Duodenal mucosa (tissue), 2 donors: ENCODE data around the gene AFAP1L1.

ENCODE experiments used
- H3K27ac ChIP-seq: one replicate; pipeline ENCODE4 v1.7.0; 2013; ENCODE audit warnings: low read depth, low read length
- H3K27me3 ChIP-seq, 2 donors: one replicate each; pipeline ENCODE4 v1.7.0; 2013; ENCODE audit warnings: low read length in 2 of 2, control low read depth in 1 of 2; ENCODE audit not compliant: insufficient read depth in 2 of 2, control insufficient read depth in 1 of 2
- H3K36me3 ChIP-seq, 2 donors: one replicate each; pipeline ENCODE4 v1.7.0; 2013; ENCODE audit warnings: low read length in 2 of 2, control low read depth in 1 of 2; ENCODE audit not compliant: insufficient read depth in 2 of 2, control insufficient read depth in 1 of 2
- H3K4me1 ChIP-seq, 2 donors: one replicate each; pipeline ENCODE4 v1.7.0; 2013; ENCODE audit warnings: low read length in 2 of 2, control low read depth in 1 of 2; ENCODE audit not compliant: insufficient read depth in 2 of 2, control insufficient read depth in 1 of 2
- H3K4me3 ChIP-seq, 2 donors: one replicate each; pipeline ENCODE4 v1.7.0; 2013; ENCODE audit warnings: low read length in 2 of 2, low read depth in 1 of 2
- H3K9ac ChIP-seq, 2 donors: one replicate each; pipeline ENCODE4 v1.7.0; 2013; ENCODE audit warnings: low read length in 2 of 2, low read depth in 1 of 2
- H3K9me3 ChIP-seq, 2 donors: one replicate each; pipeline ENCODE4 v1.7.0; 2013; ENCODE audit warnings: low read length in 2 of 2, control low read depth in 1 of 2; ENCODE audit not compliant: control insufficient read depth in 1 of 2

Gene AFAP1L1

GRCh38 chr5:149376711-149377447 is 105.2 kb downstream of the AFAP1L1 start:
- H3K27me3 ChIP-seq: no peaks in the 10 kb centered on the region
- peaks cover 0 to 3% of the 10 kb centered on the region in 2 donors for H3K4me1 ChIP-seq
- H3K27ac ChIP-seq: no peak overlapping the region
- no peaks in the 10 kb centered on the region for H3K36me3 ChIP-seq
- no peaks in the 10 kb centered on the region for H3K9me3 ChIP-seq
- no peak overlapping the region for H3K4me3 ChIP-seq
- no peak overlapping the region for H3K9ac ChIP-seq

- H3K9me3 ChIP-seq: no peaks in the 10 kb centered on the region
- no peaks in the 10 kb centered on the region for H3K36me3 ChIP-seq
- H3K4me1 ChIP-seq: peaks cover 0 to 12% of the 10 kb centered on the region in 2 donors
- no peak overlapping the region for H3K4me3 ChIP-seq
- H3K27ac ChIP-seq: no peak overlapping the region
- no peak overlapping the region for H3K9ac ChIP-seq
- H3K27me3 ChIP-seq: no peaks in the 10 kb centered on the region
Measured at GRCh38 chr5:149378241-149378820, 106.7 kb downstream of the AFAP1L1 start.

- Histone ChIP-seq H3K4me3 (no peak within 1 kb of the TSS), H3K36me3 (no peaks in the 10 kb centered on the region), H3K9me3 (no peaks in the 10 kb centered on the region), H3K27ac (no peak within 1 kb of the TSS), H3K27me3 (no peaks in the 10 kb centered on the region), H3K9ac (no peak within 1 kb of the TSS), H3K4me1 (peaks cover 0 to 12% of the 10 kb centered on the region in 2 donors)
Measured at GRCh38 chr5:149379177-149379761, 107.6 kb downstream of the AFAP1L1 start, which contains the start of gene IL17B. Gene IL17B (minus strand): TSS chr5:149379292. CDS start chr5:149379225, 67 bp downstream.

- Histone ChIP-seq H3K27ac (no peak overlapping the region), H3K27me3 (no peaks in the 10 kb centered on the region), H3K4me3 (no peak overlapping the region)
Measured at GRCh38 chr5:149379818-149380374, 108.2 kb downstream of the AFAP1L1 start.

GRCh38 chr5:149380466-149381121 is 108.9 kb downstream of the AFAP1L1 start:
- H3K9ac ChIP-seq: no peak overlapping the region
- H3K27me3 ChIP-seq: no peaks in the 10 kb centered on the region
- peak overlapping the region; percentile 59 for H3K27ac ChIP-seq
- no peaks in the 10 kb centered on the region for H3K9me3 ChIP-seq
- H3K4me1 ChIP-seq: peaks cover 0 to 15% of the 10 kb centered on the region in 2 donors
- no peak overlapping the region for H3K4me3 ChIP-seq
- H3K36me3 ChIP-seq: no peaks in the 10 kb centered on the region

More at GRCh38 chr5:149379818-149380374, 108.2 kb downstream of the AFAP1L1 start:
- no peaks in the 10 kb centered on the region for H3K9me3 ChIP-seq
- H3K9ac ChIP-seq: no peak overlapping the region
- no peaks in the 10 kb centered on the region for H3K36me3 ChIP-seq
- peaks cover 0 to 12% of the 10 kb centered on the region in 2 donors for H3K4me1 ChIP-seq

- no peaks in the 10 kb centered on the region for H3K9me3 ChIP-seq
- H3K27me3 ChIP-seq: no peaks in the 10 kb centered on the region
- H3K9ac ChIP-seq: peak overlapping the region in 1 of 2 donors; percentile 47
- no peak overlapping the region for H3K4me3 ChIP-seq
- peaks cover 0 to 19% of the 10 kb centered on the region in 2 donors for H3K4me1 ChIP-seq
- H3K27ac ChIP-seq: peak overlapping the region; percentile 59
- no peaks in the 10 kb centered on the region for H3K36me3 ChIP-seq
Measured at GRCh38 chr5:149381261-149381985, 109.8 kb downstream of the AFAP1L1 start.

GRCh38 chr5:149381986-149382338 is 110.3 kb downstream of the AFAP1L1 start:
- Histone ChIP-seq H3K27me3 (no peaks in the 10 kb centered on the region), H3K4me3 (no peak overlapping the region), H3K9ac (peak overlapping the region in 1 of 2 donors; percentile 47), H3K36me3 (no peaks in the 10 kb centered on the region), H3K4me1 (peaks cover 0 to 19% of the 10 kb centered on the region in 2 donors), H3K9me3 (no peaks in the 10 kb centered on the region), H3K27ac (peak overlapping the region; percentile 59)

- H3K9me3 ChIP-seq: no peaks in the 10 kb centered on the region
- no peaks in the 10 kb centered on the region for H3K36me3 ChIP-seq
- no peaks in the 10 kb centered on the region for H3K27me3 ChIP-seq
- peaks cover 0 to 19% of the 10 kb centered on the region in 2 donors for H3K4me1 ChIP-seq
- H3K4me3 ChIP-seq: no peak overlapping the region
- no peak overlapping the region for H3K9ac ChIP-seq
- H3K27ac ChIP-seq: peak overlapping the region; percentile 70
Measured at GRCh38 chr5:149382517-149383220, 111.0 kb downstream of the AFAP1L1 start.

GRCh38 chr5:149383399-149383798 is 111.7 kb downstream of the AFAP1L1 start:
- no peaks in the 10 kb centered on the region for H3K36me3 ChIP-seq
- no peak overlapping the region for H3K9ac ChIP-seq
- H3K27ac ChIP-seq: peak overlapping the region; percentile 44
- H3K27me3 ChIP-seq: no peaks in the 10 kb centered on the region
- H3K4me1 ChIP-seq: peaks cover 0 to 19% of the 10 kb centered on the region in 2 donors
- H3K4me3 ChIP-seq: no peak overlapping the region
- H3K9me3 ChIP-seq: no peaks in the 10 kb centered on the region
